Measurements from ENCODE around the gene MCF2L.
A peak's percentile ranks its signal among the peaks of the same experiment; 100 is the strongest.
"Not testable (repeated sequence)": the region's sequence is repeated elsewhere in the genome, so short reads cannot be mapped to it uniquely, and the experiment has no call there.

MCF2L gene

DNA sequence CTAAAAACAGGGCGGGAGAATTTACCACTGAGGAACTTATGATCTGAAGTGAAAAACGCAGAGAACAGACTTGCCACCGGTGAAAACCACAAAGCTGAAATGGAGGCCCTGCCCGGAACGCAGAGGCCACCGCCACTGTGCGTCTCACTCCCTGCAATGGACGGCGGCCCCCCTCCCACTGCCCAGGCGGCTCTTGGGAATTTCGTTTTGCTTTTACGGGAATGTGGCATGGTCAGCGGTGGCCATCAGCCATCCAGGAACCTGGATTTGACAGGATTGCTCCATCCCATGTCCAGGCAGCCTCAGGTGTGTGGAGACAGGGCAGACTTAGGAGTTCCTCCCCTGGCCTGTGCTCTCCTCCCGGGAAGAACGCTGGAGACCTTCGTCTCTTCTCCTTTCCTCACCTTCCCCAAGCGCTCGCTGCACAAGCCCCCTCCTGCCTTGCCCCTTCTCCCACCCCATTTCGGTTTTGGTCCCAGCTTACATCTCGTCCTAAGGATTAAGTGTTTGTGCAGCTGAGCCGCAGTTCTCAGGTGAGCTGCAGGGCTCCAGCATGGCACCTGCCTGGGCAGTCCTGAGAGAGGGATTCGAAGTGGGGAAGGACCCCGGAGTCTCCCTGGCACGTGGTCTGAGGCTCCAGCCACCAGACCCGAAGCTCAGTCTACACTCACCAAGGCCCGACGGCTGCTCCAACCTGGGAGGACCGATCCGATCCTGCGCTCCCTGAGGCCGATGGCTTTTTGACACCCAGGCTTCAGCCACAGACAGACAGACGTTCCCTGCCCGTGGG lies 49.9 kb downstream of the MCF2L start:
- DNase-seq = no peak

- no peak for DNase-seq
These were observed 51.5 kb downstream of the MCF2L start for GRCh38 chr13:113020323-113021080.

GRCh38 chr13:113021391-113021790 lies 52.4 kb downstream of the MCF2L start:
- no peak for DNase-seq

DNA sequence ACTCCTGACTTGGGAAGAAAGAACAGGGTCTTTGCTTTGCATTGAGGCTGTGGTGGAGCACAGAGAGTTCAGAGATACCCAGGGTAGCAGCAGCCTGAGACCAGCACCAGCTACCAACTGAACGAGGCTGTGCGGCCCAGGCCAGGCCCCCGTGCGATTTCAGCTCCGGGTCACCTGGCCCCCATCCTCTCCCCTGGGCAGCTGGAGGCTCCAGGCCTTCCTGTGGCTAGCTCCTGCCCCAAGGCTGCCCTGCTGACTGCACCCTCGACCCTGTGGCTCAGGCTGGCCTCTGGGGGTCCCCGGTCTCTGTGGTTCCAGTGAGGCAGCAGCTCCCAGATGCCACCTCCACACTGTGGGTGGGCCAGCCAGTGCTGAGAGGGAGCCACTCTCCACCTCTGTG lies 52.8 kb downstream of the MCF2L start:
- DNase-seq = no peak

DNA sequence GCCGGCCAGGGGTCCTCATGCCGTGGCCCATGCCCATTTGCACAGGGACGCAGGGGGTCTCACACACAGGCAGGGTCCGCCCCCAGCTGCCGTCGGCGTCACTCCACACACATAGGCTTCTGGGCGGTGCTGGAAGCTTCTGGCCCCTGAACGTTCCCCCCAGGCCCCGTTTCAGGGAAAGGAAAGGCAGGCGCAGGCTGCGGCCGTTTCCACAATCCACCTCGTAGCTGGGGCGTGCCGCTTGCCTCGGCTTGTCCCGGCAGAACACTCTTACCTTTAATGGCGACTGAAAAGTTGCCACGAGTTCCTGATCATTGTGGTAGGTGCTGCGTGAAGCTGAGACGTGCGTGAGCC lies 53.4 kb downstream of the MCF2L start:
- DNase-seq = no peak

- no peak for DNase-seq
These were observed 53.9 kb downstream of the MCF2L start for GRCh38 chr13:113022745-113023574.

DNA sequence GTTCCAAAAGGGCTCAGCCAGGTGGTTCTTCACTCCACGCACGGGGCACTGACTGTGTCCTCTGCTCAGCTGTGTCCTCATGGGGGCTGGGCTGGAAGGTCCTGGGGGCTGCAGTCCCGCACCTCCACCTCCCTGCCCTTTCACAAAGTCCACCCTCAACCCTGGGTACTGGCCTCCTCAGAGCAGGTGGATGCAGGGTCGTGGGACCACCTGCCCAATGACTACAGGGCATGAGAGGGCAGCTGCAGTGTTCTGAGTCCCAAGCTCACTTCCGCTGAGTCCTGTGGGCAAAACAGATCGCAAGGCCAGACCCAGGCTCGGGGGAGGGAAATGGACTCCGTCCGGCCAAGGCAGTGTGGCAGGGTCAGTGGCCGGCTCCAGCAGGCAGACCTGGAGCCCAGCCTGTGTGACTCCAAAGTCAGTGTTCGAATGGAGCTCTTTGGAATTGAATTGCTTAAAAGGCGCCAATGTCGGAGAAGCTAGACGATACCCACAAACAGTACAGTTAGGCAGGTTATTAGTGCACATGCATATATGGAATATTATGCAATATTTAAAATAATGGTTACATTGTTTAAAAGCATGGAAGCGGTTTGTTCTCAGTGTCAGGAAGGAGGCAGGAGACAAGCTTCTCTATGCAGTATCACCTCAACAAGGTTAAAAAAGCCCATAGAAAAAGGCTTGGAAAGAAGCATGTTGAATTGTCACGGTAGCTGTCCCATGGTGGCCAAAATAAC lies 54.8 kb downstream of the MCF2L start:
- DNase-seq = no peak

DNA sequence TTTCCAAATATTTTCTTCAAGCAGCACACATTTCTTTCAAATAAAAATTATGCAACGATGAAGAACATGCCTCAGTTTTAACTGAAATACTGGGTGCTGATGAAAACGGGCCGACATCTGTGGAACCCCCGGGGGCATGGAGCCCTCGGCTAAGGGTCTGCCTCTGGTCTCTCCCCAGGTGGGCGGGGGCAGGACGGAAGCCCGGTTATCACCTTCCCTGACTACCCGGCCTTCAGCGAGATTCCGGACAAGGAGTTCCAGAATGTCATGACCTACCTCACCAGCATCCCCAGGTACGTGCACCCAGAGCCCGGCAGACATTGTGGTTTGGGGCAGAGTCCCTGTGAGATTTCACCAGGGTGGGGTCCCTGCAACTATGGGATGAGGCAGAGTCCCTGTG lies 55.5 kb downstream of the MCF2L start:
- no peak for DNase-seq

DNA sequence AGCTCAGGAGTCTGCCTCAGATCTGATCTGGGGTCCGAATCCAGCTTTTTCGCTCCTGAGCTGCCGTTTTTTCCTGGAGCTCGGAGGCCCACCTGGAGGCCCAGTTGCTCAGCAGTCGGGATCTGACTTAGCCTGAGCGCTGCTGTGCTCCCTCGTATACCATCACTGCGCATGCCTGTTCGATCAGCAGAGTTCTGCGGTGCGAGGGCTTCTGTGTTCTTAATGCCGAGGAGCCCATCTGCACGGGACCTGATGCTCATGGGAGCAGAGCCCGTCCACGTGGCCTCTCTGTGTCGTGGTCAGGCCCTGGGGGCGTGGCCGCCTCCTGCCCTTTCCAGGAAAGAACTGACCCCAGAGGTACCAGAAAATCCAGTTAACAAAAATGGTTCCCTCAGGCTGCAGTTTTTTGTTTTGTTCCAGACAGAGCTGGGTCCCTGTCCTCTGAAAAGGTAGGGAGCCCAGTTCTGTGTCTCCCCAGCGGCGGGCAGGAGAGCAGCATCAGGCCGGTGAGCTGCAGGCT lies 57.4 kb downstream of the MCF2L start:
- no peak for DNase-seq

DNA sequence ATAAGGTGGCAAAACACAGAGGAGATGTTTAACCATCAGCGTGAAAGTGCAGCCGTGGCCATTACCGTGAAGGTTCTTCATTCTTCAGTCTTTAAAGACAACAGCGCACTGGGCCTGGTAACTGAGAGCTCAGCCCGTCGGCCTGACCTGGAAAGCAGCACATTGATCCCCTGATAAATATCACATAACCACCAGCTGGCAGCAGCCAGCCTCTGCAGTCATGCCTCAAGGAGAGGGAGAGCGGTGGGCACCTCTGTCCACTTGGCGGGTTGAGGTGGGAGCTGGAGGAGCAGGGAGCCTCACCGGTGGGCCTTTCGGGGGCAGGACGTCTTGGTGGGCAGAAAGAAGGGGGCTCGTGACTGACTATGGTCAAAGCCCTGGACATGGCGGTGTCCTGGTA lies 58.1 kb downstream of the MCF2L start:
- no peak for DNase-seq

DNA sequence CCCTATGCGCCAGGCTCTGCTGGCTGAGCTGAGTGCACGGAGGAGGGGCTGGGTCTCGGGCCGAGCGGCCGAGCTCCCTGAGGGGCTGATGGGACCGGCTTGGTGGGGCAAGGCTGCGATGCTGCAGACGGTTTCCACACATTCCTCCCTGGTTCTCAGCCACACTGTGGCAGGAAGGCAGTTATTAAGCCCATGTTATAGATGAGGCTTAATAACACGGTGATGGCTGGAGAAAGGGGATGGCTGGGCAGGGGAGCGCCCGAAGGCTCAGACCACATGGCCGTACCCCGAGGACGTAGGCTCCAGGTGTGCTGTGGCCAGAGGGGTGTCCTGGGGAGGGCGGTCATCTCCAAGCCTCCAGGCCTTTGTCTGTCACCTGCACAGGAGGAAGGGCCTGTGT lies 58.6 kb downstream of the MCF2L start:
- no peak for DNase-seq

- DNase-seq = no peak
These were observed 59.5 kb downstream of the MCF2L start for GRCh38 chr13:113028336-113029060.

DNA sequence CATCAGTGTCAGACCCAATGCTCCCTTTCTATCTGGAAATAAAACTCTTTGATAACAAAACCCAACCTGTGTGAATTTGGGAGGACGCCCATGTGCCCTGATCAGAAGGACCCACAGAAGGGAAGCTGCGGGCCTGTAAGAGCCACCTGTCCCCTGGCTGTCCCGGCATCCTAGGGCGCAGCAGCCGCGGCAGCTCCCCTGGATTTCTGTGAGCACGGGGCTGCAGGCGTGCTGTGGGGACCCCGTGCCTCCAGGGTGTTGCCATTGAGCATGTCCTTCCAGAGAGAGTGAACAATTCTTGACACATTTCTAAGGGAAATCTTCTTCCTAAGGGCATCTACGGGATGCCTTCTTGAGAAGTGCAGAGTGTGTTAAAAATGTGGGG lies 60.0 kb downstream of the MCF2L start:
- DNase-seq = no peak

GRCh38 chr13:113029487-113030258 lies 60.7 kb downstream of the MCF2L start:
- peak; percentile 69 for DNase-seq

DNA sequence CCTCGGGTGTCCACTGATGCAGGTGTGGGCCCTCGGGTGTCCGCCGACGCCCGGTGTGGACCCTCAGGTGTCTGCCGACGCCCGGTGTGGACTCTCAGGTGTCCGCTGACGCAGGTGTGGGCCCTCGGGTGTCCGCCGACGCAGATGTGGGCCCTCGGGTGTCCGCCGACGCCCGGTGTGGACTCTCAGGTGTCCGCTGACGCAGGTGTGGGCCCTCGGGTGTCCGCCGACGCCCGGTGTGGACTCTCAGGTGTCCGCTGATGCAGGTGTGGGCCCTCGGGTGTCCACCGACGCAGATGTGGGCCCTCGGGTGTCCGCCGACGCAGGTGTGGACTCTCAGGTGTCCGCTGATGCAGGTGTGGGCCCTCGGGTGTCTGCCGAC lies 61.2 kb downstream of the MCF2L start:
- not testable (repeated sequence) for DNase-seq

GRCh38 chr13:113031465-113031864 lies 62.5 kb downstream of the MCF2L start:
- no peak for DNase-seq

DNA sequence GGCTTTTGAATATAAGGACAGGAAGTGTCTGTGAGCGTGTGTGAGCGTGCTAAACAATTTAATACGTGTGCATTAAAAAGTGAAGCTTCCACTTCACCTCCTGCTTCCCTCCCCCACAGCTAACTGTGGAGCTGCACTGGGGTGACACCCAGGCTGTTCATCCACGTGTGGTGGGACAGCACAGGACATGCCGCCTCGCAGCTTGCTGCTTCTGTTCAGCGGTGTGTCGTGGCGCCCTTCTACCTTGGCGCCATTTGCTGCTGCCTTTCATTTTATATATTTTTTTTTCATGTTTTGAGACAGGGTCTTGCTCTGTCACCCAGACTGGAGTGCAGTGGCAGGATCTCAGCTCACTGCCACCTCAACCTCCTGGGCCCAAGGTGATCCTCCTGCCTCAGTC lies 63.3 kb downstream of the MCF2L start:
- DNase-seq = no peak

DNA sequence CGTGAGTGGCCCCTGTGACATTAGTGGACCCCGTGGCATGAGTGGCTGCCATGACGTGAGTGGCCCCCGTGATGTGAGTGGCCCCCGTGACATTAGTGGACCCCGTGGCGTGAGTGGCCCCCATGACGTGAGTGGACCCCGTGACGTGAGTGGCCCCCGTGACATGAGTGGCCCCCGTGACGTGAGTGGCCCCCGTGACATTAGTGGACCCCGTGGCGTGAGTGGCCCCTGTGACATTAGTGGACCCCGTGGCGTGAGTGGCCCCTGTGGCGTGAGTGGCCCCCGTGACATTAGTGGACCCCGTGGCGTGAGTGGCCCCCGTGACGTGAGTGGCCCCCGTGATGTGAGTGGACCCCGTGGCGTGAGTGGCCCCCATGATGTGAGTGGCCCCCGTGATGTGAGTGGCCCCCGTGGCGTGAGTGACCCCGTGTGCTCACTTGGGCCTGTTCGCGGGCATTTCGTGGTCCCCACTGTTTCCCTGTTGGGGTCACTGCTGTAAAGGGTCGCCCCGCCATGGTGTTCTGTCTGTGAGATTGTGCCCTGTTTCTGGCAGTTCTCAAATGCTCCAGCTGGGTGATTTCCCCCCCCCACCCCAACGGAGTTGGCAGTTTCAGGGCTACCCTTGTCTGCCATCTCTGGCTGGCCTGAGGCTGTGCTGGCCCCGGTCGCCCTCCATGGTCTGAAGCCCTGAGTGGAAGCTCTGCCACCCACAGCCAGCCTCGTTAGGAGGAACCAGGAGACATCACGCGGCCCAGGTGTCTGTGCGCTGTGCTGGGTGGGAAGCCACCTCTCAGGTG lies 64.2 kb downstream of the MCF2L start:
- no peak for DNase-seq

GRCh38 chr13:113034451-113035212 lies 65.6 kb downstream of the MCF2L start:
- DNase-seq = no peak
